GM21526 (cell line): Measurements from ENCODE around the gene DCTD.
"Not testable (repeated sequence)": the region's sequence is repeated elsewhere in the genome, so short reads cannot be mapped to it uniquely, and the experiment has no call there.

Source experiments
- ATAC-seq: cut with Tn5 transposase; IDR thresholded peaks from one replicate; pipeline ENCODE4 v1.9.1; 2021; ENCODE audit warnings: moderate library complexity; ENCODE audit not compliant: unreplicated experiment, low FRiP score

DCTD gene

GRCh38 chr4:182922501-182923284 lies 5.5 kb upstream of the DCTD start:
- ATAC-seq = no peak

- ATAC-seq = no peak
These were observed 4.4 kb upstream of the DCTD start for GRCh38 chr4:182921608-182922007.

DNA sequence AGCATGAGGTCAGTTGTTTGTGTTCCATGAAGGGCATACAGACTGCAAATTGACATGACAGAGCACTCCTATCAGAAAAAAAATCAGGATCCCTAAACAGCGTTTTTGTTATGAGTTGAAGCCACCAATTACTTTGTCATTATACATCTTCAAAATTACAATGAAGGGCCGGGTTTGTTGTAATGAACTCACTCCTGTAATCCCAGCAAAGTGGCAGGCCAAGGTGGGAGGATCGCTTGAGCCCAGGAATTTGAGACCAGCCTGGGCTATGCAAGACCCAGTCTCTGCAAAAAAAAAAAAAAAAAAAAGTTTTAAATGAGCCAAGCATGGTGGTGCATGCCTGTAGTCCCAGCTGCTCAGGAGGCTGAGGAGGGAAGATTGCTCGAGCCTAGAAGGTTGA lies 3.5 kb upstream of the DCTD start:
- no peak for ATAC-seq

DNA sequence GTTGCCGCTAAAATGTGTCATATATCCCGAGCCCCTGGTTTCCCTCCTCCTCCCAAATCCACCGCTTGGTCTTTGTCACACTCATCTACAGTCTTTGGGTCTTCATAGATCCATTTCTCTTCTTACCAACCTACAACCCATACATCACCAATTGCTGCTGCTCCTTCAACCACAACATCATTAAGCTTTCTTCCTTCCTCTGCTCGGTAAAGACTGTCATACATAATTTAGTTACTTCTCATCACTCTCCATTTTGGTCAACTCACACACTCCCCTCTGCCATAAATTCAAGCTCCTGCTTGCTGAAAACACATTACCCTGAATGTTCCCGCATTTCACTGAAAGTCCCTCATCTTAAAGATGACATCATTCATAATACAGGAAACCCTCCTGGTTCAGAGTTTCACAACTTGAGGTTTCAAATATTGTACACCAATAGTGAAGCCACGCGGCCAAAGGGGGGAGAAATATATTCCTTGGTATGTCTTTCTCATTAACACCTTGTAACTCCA lies 1.7 kb upstream of the DCTD start:
- peak; percentile 29 for ATAC-seq

DNA sequence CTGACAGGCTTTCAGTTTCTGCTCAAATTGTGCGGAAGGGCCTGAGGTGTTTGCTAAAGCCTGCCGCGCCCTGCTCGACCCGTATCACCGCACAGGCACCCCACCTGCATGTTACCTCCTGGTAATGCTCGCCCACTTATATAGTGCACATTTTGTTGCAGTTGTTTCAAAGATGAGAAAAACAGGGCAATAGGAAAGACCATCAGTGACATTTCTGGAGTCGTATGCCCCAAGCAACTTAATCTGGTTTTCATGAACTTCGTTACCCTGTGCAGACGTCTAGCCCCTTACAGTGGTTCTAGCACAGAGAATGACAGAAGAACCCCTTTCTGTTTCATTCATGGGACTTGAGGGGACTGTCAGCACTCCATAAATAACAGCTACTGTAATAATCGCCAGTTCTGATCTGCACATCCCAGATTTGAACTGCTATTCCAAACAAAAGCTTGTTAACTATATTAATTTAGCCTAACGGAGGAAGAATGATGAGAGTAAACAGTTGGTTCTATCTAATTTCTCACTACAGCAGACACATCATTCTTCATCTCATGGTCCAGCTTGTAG lies 940 bp upstream of the DCTD start:
- ATAC-seq = peak; percentile 32

DNA sequence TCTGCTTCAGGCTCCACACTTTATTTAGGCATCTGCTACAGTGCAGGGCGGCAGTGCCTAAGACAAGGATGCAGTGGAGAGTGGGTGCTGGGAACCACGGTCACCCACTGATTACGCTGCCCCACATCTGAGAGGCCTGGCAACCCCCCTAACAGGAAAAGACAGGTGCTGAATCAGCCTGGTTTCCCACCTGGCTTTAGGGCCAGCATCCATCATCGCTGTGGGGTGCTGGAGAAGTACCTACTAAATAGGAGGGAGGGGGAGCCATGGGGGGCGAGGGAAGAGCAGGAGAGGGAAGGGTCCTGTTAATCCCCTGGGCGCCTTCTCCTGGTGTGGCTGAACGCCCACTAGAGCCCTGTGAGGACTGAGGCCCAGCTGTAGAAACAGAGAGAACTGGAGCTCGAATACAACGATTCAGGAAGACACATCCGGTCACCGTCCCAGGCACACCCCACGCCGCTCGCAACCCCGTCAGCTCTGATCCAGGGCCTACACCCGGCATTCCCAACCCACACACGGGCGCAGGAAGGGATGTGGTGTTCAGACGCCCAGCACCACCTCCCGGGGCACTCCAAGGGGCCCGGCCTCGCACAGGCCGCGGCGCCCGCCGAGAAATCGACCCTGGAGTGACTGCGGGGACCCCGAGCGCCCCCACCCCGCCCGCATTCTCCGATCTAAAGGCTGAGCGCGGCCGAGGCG lies 554 bp downstream of the DCTD start:
- peak; percentile 21 for ATAC-seq

GRCh38 chr4:182914357-182914756 lies 2.8 kb downstream of the DCTD start:
- no peak for ATAC-seq

DNA sequence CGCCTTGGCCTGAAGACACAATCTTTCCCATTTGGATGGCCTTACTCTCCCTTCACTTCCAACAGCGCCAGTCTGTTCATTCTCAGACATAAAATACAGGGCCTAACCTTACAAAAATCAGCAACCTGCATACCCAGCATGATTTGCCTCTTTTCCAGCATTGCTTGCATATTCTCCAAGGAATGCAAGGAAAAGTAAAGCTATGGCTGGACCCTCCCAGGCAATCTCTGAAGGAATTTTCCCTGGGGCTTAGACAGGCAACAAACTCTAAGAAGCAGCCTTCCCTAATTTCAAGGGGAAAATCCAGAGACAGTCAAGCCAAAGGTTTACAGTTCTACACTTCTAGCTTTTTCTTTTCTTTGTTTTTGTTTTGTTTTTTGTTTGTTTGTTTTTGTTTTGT lies 3.6 kb downstream of the DCTD start:
- ATAC-seq = no peak

- no peak for ATAC-seq
These were observed 4.2 kb downstream of the DCTD start for GRCh38 chr4:182913036-182913435.

- ATAC-seq = no peak
These were observed 9.1 kb downstream of the DCTD start for GRCh38 chr4:182908124-182908523.

DNA sequence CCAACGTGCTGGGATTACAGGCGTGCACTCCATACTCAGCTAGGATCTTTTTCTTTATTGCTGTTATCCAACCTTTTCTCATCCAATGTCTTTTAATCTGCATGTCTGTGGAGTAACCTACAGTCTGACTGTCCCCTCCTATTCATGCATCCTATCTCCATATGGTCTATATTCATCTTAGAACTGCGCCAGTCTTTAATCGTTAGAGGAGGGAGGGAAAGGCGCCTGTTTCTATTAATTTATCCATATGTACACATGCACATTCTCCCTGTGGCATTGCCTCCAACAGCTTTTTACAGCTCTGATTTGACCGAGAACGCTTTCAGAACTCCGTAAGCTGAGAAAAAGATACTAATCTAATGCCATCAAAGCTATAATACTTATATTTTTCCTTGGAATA lies 9.8 kb downstream of the DCTD start:
- no peak for ATAC-seq

- no peak for ATAC-seq
These were observed 10.4 kb downstream of the DCTD start for GRCh38 chr4:182906786-182907185.

- no peak for ATAC-seq
These were observed 12.1 kb downstream of the DCTD start for GRCh38 chr4:182905038-182905437.

DNA sequence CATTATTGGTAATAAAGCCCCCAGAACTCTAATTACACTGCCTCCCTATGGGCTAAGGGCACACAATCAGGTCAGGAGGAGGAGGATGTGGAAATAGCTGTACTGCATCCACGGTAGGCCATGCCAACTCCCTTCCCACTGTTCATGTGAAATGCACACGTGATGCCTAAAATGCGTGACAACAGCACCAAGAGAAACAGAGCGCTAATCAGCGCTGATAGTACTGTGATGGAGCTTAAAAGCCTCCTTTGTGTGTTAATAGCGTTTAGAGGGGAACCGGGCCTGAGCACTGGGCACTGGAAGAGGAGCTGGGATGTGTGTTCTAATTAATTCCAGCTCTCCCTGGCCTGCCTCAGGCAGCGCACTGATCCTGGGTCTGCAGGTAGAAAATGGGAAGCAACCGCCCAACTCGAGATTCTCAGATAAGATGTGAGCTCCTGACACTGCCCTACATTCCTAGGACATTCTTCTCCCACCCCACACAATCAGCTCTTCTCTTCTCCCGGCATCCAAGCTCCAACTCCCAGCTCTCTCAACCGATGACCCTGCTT lies 12.9 kb downstream of the DCTD start:
- ATAC-seq = no peak

DNA sequence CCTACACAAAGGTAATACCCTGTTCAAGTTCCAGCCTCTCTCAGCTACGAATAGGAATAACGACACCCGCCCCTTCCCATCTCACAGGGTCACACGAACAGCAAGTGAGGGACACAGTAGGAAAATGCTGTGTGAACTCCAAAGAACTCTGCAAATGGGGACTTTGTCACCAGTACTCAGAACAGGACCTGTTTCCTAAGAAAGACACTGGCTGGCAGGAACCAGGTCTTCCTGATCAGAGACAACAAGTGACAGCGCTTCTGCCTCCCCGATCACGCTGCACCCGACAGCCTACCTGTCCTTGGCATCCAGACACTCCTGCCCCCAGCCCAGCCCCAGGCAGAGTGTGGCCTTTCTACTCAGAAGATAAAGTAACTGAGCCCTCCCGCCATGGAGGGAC lies 14.2 kb downstream of the DCTD start:
- no peak for ATAC-seq

- ATAC-seq = no peak
These were observed 15.8 kb downstream of the DCTD start for GRCh38 chr4:182901337-182901736.

DNA sequence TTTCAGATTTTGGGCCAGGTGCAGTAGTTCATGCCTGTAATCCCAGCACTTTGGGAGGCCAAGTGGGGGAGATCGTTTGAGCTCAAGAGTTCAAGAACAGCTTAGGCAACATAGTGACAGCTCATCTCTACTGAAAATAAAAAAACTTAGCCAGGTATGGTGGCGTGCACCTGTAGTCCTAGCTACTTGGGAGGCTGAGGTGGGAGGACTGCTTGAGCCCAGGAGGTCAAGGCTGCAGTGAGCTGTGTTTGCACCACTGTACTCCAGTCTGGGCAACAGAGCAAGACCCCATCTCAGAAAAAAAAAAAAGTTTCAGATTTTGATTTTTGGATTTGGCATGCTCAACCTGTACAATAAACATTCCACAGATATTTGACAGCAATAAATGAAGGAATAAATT lies 17.2 kb downstream of the DCTD start:
- ATAC-seq = not testable (repeated sequence)

DNA sequence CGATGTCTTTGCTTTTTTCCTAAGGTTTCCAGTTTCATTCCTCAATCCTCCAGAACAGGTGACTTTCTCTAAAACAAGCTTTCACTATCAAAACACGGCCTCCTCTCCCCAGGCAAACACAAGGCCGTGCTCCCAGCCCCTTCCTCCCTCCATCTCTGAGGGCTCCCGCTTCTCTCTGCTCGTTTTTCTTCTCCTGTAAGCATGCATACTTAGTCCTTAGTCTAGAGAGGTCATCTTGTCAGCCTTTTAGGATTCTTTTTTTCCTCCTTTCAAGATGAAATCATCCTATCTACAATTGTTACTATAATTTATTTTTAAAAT lies 18.7 kb downstream of the DCTD start:
- ATAC-seq = no peak

DNA sequence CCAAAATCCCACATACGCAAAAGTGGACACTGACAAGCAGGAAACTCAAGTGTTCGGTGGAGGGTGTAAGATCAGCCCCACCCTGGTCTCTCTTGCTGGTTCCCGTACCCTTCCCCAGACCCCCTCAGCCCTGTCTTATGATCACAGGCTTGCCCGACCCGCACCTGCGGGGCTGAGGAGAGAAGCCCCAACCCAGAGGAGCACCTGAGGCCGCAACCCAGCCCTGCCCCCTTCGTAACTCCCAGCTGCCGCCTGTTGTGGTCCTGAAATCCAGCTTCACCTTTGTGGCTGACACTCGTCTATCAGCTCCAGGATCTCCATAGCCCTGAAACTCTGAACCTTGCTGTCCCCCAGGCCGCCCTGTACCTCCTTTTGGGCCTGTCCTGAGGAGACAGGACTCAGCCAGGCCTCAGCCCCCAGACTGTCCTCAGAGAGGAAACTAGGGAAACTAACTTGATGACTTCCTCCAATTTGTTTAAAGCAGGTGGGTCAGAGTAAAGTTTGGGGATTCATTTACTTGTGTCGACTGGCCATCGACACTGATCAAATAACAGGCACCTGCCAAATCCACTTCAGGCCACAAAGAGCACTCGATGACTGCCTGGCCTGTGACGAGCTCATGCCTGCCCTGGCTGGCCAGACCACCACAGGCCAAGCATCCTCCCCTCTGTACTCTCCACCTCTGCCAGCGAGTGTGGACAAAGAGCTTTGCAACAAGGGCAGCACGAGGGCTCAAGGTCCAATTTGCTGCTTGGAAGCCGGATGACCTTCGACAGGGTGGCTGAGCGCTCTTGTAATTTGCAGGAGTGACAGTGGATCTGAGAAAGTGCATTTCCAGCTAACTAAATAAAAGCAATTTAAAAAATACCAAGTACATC lies 19.3 kb downstream of the DCTD start:
- no peak for ATAC-seq

DNA sequence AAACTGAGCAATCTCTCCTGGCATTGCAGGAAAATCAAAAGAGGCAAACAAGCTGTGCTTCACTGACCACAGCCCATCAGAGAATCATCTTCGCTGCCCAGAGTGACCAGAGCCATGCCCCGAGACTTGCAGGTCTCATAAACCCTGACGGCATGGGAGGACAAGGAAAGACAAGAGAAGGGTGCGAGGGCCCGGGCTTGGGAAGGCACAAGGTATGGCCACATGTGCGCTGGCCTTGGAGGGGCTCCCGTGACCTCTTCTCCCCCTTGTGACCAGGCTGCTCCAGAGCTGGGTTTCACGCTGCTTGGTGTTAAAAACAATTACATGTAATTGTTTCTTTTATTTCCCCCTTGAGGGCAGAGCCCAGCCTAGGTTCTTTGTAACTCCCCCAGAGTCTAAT lies 20.8 kb downstream of the DCTD start:
- no peak for ATAC-seq
